HEK293 (cell line): ENCODE measurements around the gene CLEC2D.

Experiments
- CTCF ChIA-PET: fragments of 350-600 bp; formaldehyde crosslinking; extraction: SDS; loops from one replicate; lab custom pipeline; 2021; ENCODE audit warnings: antibody characterized with exemption; lab: Yijun Ruan, JAX
- POLR2A ChIA-PET: fragments of 300-600 bp; formaldehyde crosslinking; extraction: SDS; loops from one replicate; lab custom pipeline; 2020; ENCODE audit warnings: antibody characterized with exemption, inconsistent platforms; lab: Yijun Ruan, JAX
- H3K27ac ChIP-seq: fragments of 200-500 bp; sonication (Bioruptor generic); 2 replicates; pipeline ENCODE4 v1.5.1; 2014; ENCODE audit warnings: low read depth, low read length, control low read depth, inconsistent platforms; ENCODE audit errors: extremely low read depth
- H3K36me3 ChIP-seq, 2 experiments: fragments of 200-500 bp in 1 of 2; sonication (Bioruptor generic) in 1 of 2; 1 replicate in 1 of 2; 2 replicates in 1 of 2; pipeline ENCODE4 v1.5.1; 2014 to 2017; ENCODE audit warnings: inconsistent platforms in 2 of 2, low read length in 2 of 2; ENCODE audit not compliant: control insufficient read depth in 2 of 2, insufficient read depth in 1 of 2
- H3K4me1 ChIP-seq: fragments of 200-500 bp; sonication (Bioruptor generic); 2 replicates; pipeline ENCODE4 v1.5.1; 2014; ENCODE audit warnings: mild to moderate bottlenecking, low read length, inconsistent platforms; ENCODE audit not compliant: control insufficient read depth, insufficient read depth
- H3K4me3 ChIP-seq: 2 replicates; pipeline ENCODE4 v1.5.1; 2011; ENCODE audit warnings: low read depth, mild to moderate bottlenecking, control low read depth, low read length, moderate library complexity
- H3K9me3 ChIP-seq: fragments of 200-500 bp; sonication (Bioruptor generic); 2 replicates; pipeline ENCODE4 v1.5.1; 2014; ENCODE audit warnings: low read depth, low read length, inconsistent platforms; ENCODE audit not compliant: control insufficient read depth, insufficient read depth
- GFI1B ChIP-seq: fragments of 450-650 bp; formaldehyde crosslinking; IDR thresholded peaks from 2 replicates; pipeline ENCODE4 v1.5.1; 2016; ENCODE audit warnings: missing biosample characterization, missing genetic modification characterization
- OVOL3 ChIP-seq: fragments of 450-650 bp; formaldehyde crosslinking; IDR thresholded peaks from 2 replicates; pipeline ENCODE4 v1.5.1; 2016; ENCODE audit warnings: missing biosample characterization, missing genetic modification characterization
- PRDM1 ChIP-seq: fragments of 450-650 bp; formaldehyde crosslinking; IDR thresholded peaks from 2 replicates; pipeline ENCODE4; 2016; ENCODE audit warnings: missing biosample characterization, missing genetic modification characterization
- REPIN1 ChIP-seq: fragments of 450-650 bp; formaldehyde crosslinking; IDR thresholded peaks from 2 replicates; pipeline ENCODE4 v1.5.1; 2017; ENCODE audit warnings: missing biosample characterization, missing genetic modification characterization, low read depth
- SCRT1 ChIP-seq: fragments of 450-650 bp; formaldehyde crosslinking; IDR thresholded peaks from 2 replicates; pipeline ENCODE4 v1.5.1; 2016; ENCODE audit warnings: missing biosample characterization, missing genetic modification characterization, borderline replicate concordance
- SP3 ChIP-seq: fragments of 450-650 bp; formaldehyde crosslinking; IDR thresholded peaks from 2 replicates; pipeline ENCODE4 v1.5.1; 2016; ENCODE audit warnings: missing biosample characterization, missing genetic modification characterization
- ZEB2 ChIP-seq: fragments of 450-650 bp; formaldehyde crosslinking; IDR thresholded peaks from 2 replicates; pipeline ENCODE4 v1.5.1; 2016; ENCODE audit warnings: missing biosample characterization, missing genetic modification characterization
- ZIC2 ChIP-seq: fragments of 450-650 bp; formaldehyde crosslinking; IDR thresholded peaks from 2 replicates; pipeline ENCODE4 v1.5.1; 2016; ENCODE audit warnings: missing biosample characterization, missing genetic modification characterization
- ZNF292 ChIP-seq: fragments of 450-650 bp; formaldehyde crosslinking; IDR thresholded peaks from 2 replicates; pipeline ENCODE4 v1.5.1; 2016; ENCODE audit warnings: low read depth, missing biosample characterization, missing genetic modification characterization, borderline replicate concordance
- ZNF354C ChIP-seq: fragments of 450-650 bp; formaldehyde crosslinking; IDR thresholded peaks from 2 replicates; pipeline ENCODE4 v1.5.1; 2016; ENCODE audit warnings: missing biosample characterization, missing genetic modification characterization, low read depth, borderline replicate concordance
- ZNF366 ChIP-seq: fragments of 450-650 bp; formaldehyde crosslinking; conservative IDR thresholded peaks from 2 replicates; pipeline ENCODE4 v1.5.1; 2016; ENCODE audit warnings: missing biosample characterization, missing genetic modification characterization
- ZNF423 ChIP-seq: fragments of 450-650 bp; formaldehyde crosslinking; IDR thresholded peaks from 2 replicates; pipeline ENCODE4 v1.5.1; 2016; ENCODE audit warnings: missing biosample characterization, missing genetic modification characterization
- ZNF560 ChIP-seq: fragments of 450-650 bp; formaldehyde crosslinking; IDR thresholded peaks from 2 replicates; pipeline ENCODE4 v1.5.1; 2017; ENCODE audit warnings: missing biosample characterization, missing genetic modification characterization, borderline replicate concordance
- ZNF624 ChIP-seq: fragments of 450-650 bp; formaldehyde crosslinking; IDR thresholded peaks from 2 replicates; pipeline ENCODE4 v1.5.1; 2017; ENCODE audit warnings: missing biosample characterization, missing genetic modification characterization
- ZNF654 ChIP-seq: fragments of 450-650 bp; formaldehyde crosslinking; IDR thresholded peaks from 2 replicates; pipeline ENCODE4 v1.5.1; 2016; ENCODE audit warnings: low read depth, missing biosample characterization, missing genetic modification characterization
- ZNF747 ChIP-seq: fragments of 450-650 bp; formaldehyde crosslinking; IDR thresholded peaks from 2 replicates; pipeline ENCODE4 v1.5.1; 2016; ENCODE audit warnings: missing biosample characterization, missing genetic modification characterization
- ZNF76 ChIP-seq: fragments of 450-650 bp; formaldehyde crosslinking; IDR thresholded peaks from 2 replicates; pipeline ENCODE4; 2016; ENCODE audit warnings: low read depth, missing biosample characterization, missing genetic modification characterization, borderline replicate concordance
- ZSCAN16 ChIP-seq: fragments of 450-650 bp; formaldehyde crosslinking; IDR thresholded peaks from 2 replicates; pipeline ENCODE4 v1.5.1; 2016; ENCODE audit warnings: missing biosample characterization, missing genetic modification characterization
- ZSCAN23 ChIP-seq: fragments of 450-650 bp; formaldehyde crosslinking; IDR thresholded peaks from 2 replicates; pipeline ENCODE4 v1.5.1; 2016; ENCODE audit warnings: missing biosample characterization, missing genetic modification characterization
- TF ChIP-seq, protein P1 (sequence below): fragments of 450-650 bp; formaldehyde crosslinking; IDR thresholded peaks from 2 replicates; pipeline ENCODE4 v1.5.1; 2016; ENCODE audit warnings: missing biosample characterization, missing genetic modification characterization
- TF ChIP-seq, protein P2 (sequence below): fragments of 450-650 bp; formaldehyde crosslinking; IDR thresholded peaks from 2 replicates; pipeline ENCODE4 v1.5.1; 2016; ENCODE audit warnings: missing biosample characterization, missing genetic modification characterization
- TF ChIP-seq, protein P3 (sequence below): fragments of 450-650 bp; formaldehyde crosslinking; IDR thresholded peaks from 2 replicates; pipeline ENCODE4 v1.5.1; 2017; ENCODE audit warnings: missing biosample characterization, missing genetic modification characterization
- TF ChIP-seq, protein P4 (sequence below): fragments of 450-650 bp; formaldehyde crosslinking; IDR thresholded peaks from 2 replicates; pipeline ENCODE4 v1.5.1; 2016; ENCODE audit warnings: missing biosample characterization, missing genetic modification characterization, borderline replicate concordance
- TF ChIP-seq, protein P5 (sequence below): fragments of 450-650 bp; formaldehyde crosslinking; IDR thresholded peaks from 2 replicates; pipeline ENCODE4 v1.5.1; 2016; ENCODE audit warnings: missing biosample characterization, missing genetic modification characterization, low read depth

Gene CLEC2D

DNA sequence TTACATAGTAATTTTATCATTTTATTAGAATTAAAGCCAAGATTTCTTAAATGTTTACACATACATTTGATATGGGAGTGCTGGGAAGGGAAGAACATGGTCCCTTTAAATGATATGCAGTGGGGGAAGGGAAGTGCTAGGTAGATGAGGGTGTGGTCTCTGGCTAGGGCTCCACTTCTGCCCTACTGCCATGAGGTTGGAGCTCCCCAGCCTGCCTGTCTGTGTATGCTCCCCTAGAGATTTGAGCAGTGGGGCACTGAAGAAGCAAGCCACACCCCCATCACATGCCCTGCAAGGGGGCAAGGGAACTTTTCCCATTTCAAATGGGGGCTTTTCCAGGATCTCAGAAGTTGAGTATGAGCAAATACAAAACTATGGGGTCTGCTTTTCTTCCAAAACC, 37.8 kb downstream of the CLEC2D start:
- ChIA-PET CTCF (interaction anchor here (1.1 to 7.2 kb wide), 6 partner anchors 10 to 377 kb away, joined by 3 to 87 read pairs (median 7); no protein-coding TSS in a partner anchor), POLR2A (no interaction called here)
- Histone ChIP-seq H3K4me1 (no peaks in the 10 kb centered on the region), H3K27ac (no peak overlapping the region), H3K4me3 (no peak overlapping the region), H3K36me3 (no peaks in the 10 kb centered on the region), H3K9me3 (no peaks in the 10 kb centered on the region)
- TF ChIP-seq, protein P1, sequence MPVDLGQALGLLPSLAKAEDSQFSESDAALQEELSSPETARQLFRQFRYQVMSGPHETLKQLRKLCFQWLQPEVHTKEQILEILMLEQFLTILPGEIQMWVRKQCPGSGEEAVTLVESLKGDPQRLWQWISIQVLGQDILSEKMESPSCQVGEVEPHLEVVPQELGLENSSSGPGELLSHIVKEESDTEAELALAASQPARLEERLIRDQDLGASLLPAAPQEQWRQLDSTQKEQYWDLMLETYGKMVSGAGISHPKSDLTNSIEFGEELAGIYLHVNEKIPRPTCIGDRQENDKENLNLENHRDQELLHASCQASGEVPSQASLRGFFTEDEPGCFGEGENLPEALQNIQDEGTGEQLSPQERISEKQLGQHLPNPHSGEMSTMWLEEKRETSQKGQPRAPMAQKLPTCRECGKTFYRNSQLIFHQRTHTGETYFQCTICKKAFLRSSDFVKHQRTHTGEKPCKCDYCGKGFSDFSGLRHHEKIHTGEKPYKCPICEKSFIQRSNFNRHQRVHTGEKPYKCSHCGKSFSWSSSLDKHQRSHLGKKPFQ = no peak
- no peak for TF ChIP-seq SCRT1 (tag by site-specific recombination)
- no peak for TF ChIP-seq ZNF366
- TF ChIP-seq ZSCAN23 = no peak
- TF ChIP-seq, protein P2, sequence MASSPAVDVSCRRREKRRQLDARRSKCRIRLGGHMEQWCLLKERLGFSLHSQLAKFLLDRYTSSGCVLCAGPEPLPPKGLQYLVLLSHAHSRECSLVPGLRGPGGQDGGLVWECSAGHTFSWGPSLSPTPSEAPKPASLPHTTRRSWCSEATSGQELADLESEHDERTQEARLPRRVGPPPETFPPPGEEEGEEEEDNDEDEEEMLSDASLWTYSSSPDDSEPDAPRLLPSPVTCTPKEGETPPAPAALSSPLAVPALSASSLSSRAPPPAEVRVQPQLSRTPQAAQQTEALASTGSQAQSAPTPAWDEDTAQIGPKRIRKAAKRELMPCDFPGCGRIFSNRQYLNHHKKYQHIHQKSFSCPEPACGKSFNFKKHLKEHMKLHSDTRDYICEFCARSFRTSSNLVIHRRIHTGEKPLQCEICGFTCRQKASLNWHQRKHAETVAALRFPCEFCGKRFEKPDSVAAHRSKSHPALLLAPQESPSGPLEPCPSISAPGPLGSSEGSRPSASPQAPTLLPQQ (tag by site-specific recombination) = no peak
- TF ChIP-seq ZSCAN16 = no peak
- no peak for TF ChIP-seq PRDM1 (tag by site-specific recombination)

DNA sequence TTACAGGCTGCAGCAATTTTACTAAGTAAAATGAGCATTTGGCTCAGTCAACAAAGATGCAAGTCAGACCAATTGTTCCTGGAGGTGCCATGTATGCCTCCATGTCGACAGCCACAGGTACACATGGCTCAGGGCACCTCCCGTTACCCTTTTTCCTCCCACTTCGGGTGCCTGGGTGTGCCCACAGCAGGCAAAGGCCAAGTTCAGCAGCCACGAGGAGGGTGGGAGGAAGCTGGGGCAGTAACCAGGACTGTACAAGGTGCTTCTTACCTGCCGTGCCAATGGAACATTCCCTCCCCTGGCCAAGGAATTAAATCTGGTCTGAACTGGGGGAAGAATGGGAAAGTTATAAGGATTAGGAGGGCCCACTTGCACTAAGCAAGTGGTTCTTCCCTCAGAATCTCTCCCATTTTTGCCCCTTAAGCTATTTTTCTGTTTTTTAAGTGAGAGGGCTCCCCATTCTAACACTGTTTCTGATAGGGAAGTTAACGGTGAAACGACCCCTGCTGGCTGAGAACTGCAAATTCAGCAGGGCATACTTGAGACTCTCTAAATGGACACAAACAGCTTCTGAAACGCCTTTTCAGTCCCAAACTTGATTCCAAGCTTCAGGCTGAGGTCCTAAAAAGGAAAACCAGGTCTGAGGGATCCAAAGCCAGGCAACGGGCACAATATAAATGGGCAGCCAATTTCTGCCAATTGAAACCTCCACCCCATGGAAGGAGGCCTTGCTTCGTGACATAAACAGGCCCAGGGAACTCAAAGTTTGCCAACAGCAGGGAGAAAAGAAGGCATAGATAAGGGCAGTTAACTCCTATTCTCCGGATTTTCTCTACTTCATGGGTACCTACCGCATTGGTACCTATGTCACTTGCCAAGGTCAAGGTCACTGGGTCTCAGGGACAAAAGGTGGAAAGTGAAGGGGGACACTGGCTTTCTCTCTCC, 38.6 kb downstream of the CLEC2D start:
- Histone ChIP-seq H3K27ac (no peak overlapping the region), H3K4me1 (no peaks in the 10 kb centered on the region), H3K36me3 (no peaks in the 10 kb centered on the region), H3K9me3 (no peaks in the 10 kb centered on the region), H3K4me3 (no peak overlapping the region)
- CTCF ChIA-PET = interaction anchor here (0.6 to 7.2 kb wide), 27 partner anchors 8 to 1051 kb away, joined by 3 to 87 read pairs (median 3); partner anchors contain the start of gene CLEC2D
- POLR2A ChIA-PET = interaction anchor here (1.0 kb wide), 1 partner anchor 60 kb away, joined by 3 read pairs; no protein-coding TSS in a partner anchor
- TF ChIP-seq OVOL3 (peak; percentile 46; the same call in 1 of the 2 replicates), ZNF654 (tag by site-specific recombination) (peak; percentile 52), REPIN1 (tag by site-specific recombination) (no peak), ZNF76 (tag by site-specific recombination) (no peak), ZNF560 (no peak), SP3 (tag by site-specific recombination) (no peak), ZNF354C (tag by site-specific recombination) (no peak), ZNF747 (no peak), GFI1B (no peak), ZNF624 (tag by site-specific recombination) (no peak), ZIC2 (tag by site-specific recombination) (no peak), ZNF292 (tag by site-specific recombination) (no peak), ZNF423 (tag by site-specific recombination) (no peak), ZEB2 (tag by site-specific recombination) (no peak)
- TF ChIP-seq, protein P3, sequence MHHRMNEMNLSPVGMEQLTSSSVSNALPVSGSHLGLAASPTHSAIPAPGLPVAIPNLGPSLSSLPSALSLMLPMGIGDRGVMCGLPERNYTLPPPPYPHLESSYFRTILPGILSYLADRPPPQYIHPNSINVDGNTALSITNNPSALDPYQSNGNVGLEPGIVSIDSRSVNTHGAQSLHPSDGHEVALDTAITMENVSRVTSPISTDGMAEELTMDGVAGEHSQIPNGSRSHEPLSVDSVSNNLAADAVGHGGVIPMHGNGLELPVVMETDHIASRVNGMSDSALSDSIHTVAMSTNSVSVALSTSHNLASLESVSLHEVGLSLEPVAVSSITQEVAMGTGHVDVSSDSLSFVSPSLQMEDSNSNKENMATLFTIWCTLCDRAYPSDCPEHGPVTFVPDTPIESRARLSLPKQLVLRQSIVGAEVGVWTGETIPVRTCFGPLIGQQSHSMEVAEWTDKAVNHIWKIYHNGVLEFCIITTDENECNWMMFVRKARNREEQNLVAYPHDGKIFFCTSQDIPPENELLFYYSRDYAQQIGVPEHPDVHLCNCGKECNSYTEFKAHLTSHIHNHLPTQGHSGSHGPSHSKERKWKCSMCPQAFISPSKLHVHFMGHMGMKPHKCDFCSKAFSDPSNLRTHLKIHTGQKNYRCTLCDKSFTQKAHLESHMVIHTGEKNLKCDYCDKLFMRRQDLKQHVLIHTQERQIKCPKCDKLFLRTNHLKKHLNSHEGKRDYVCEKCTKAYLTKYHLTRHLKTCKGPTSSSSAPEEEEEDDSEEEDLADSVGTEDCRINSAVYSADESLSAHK (tag by site-specific recombination) = peak; percentile 95
- TF ChIP-seq, protein P4, sequence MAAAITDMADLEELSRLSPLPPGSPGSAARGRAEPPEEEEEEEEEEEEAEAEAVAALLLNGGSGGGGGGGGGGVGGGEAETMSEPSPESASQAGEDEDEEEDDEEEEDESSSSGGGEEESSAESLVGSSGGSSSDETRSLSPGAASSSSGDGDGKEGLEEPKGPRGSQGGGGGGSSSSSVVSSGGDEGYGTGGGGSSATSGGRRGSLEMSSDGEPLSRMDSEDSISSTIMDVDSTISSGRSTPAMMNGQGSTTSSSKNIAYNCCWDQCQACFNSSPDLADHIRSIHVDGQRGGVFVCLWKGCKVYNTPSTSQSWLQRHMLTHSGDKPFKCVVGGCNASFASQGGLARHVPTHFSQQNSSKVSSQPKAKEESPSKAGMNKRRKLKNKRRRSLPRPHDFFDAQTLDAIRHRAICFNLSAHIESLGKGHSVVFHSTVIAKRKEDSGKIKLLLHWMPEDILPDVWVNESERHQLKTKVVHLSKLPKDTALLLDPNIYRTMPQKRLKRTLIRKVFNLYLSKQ = no peak
- TF ChIP-seq, protein P5, sequence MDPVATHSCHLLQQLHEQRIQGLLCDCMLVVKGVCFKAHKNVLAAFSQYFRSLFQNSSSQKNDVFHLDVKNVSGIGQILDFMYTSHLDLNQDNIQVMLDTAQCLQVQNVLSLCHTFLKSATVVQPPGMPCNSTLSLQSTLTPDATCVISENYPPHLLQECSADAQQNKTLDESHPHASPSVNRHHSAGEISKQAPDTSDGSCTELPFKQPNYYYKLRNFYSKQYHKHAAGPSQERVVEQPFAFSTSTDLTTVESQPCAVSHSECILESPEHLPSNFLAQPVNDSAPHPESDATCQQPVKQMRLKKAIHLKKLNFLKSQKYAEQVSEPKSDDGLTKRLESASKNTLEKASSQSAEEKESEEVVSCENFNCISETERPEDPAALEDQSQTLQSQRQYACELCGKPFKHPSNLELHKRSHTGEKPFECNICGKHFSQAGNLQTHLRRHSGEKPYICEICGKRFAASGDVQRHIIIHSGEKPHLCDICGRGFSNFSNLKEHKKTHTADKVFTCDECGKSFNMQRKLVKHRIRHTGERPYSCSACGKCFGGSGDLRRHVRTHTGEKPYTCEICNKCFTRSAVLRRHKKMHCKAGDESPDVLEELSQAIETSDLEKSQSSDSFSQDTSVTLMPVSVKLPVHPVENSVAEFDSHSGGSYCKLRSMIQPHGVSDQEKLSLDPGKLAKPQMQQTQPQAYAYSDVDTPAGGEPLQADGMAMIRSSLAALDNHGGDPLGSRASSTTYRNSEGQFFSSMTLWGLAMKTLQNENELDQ (tag by site-specific recombination) = no peak
